DND-41 (cell line): ENCODE results near the gene TPPP2.
A peak's percentile ranks its signal among the peaks of the same experiment; 100 is the strongest.

Experiments used
- EZH2 ChIP-seq: IDR thresholded peaks from 3 replicates; pipeline ENCODE4 v1.6.1; 2012; ENCODE audit warnings: borderline replicate concordance, low read depth, mild to moderate bottlenecking, moderate library complexity, low read length, inconsistent platforms; ENCODE audit not compliant: severe bottlenecking
- TF ChIP-seq, protein P1 (sequence below): IDR thresholded peaks from 2 replicates; pipeline ENCODE4 v1.5.1; 2012; ENCODE audit warnings: borderline replicate concordance, low read length, moderate library complexity, mild to moderate bottlenecking; ENCODE audit not compliant: poor library complexity, severe bottlenecking; ENCODE audit errors: extremely low read depth

DNA sequence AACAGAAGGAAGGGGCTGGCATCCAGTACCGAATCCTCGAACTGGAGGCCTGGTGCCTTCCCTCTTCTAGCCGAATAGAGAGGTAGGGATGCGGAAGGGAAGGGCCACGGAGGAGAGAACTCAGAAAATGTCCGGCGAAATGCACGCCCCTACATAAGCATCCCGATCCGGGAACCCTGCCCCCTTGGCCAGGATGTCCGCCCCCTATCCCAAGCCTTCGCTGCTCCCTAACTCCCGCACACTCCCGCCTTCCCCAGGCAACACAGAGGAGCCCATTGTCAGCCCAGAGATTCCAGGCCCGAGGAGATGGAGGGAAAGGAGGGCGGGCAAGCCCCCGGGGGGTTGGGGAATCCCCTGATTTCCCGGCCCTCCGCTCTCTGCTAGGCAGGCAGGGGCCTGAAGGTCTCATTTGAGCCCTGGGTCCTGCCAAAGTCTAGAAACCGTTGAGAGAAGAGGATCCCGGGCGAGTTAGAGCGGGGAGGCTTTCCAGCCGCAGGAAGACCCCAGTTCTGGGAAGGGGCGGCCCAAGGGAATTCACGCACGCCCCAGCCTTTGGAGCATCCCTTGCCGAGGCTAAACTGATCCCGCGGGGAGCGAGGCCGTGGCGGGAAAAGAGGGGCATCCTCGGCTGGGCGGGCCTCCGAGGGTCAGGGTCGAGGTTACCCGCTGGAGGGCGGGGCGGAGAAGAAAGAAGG is 39.5 kb downstream of the TPPP2 start:
- TF ChIP-seq, protein P1, sequence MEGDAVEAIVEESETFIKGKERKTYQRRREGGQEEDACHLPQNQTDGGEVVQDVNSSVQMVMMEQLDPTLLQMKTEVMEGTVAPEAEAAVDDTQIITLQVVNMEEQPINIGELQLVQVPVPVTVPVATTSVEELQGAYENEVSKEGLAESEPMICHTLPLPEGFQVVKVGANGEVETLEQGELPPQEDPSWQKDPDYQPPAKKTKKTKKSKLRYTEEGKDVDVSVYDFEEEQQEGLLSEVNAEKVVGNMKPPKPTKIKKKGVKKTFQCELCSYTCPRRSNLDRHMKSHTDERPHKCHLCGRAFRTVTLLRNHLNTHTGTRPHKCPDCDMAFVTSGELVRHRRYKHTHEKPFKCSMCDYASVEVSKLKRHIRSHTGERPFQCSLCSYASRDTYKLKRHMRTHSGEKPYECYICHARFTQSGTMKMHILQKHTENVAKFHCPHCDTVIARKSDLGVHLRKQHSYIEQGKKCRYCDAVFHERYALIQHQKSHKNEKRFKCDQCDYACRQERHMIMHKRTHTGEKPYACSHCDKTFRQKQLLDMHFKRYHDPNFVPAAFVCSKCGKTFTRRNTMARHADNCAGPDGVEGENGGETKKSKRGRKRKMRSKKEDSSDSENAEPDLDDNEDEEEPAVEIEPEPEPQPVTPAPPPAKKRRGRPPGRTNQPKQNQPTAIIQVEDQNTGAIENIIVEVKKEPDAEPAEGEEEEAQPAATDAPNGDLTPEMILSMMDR = no peak
- peak; percentile 88 for TF ChIP-seq EZH2
